HG02870 (cell line): Measurements from ENCODE around the gene ANO10.

Source experiments
- ATAC-seq: cut with Tn5 transposase; IDR thresholded peaks from one replicate; pipeline ENCODE4 v1.9.1; 2021; ENCODE audit warnings: mild to moderate bottlenecking, moderate library complexity; ENCODE audit not compliant: unreplicated experiment

The ANO10 gene

GRCh38 chr3:43423639-43424038, 198.2 kb downstream of the ANO10 start:
- ATAC-seq = no peak

GRCh38 chr3:43423142-43423541, 198.7 kb downstream of the ANO10 start:
- ATAC-seq = no peak

GRCh38 chr3:43418601-43419272, 203.1 kb downstream of the ANO10 start:
- no peak for ATAC-seq

- ATAC-seq = no peak
These were observed 204.7 kb downstream of the ANO10 start for GRCh38 chr3:43417133-43417532.

GRCh38 chr3:43415088-43415487, 206.7 kb downstream of the ANO10 start:
- no peak for ATAC-seq

- ATAC-seq = no peak
These were observed 208.0 kb downstream of the ANO10 start for GRCh38 chr3:43413676-43414368.

- no peak for ATAC-seq
These were observed 210.4 kb downstream of the ANO10 start for GRCh38 chr3:43411429-43411828.

- ATAC-seq = no peak
These were observed 211.2 kb downstream of the ANO10 start for GRCh38 chr3:43410592-43410991.

- ATAC-seq = no peak
These were observed 212.3 kb downstream of the ANO10 start for GRCh38 chr3:43409506-43409905.

GRCh38 chr3:43406643-43407023, 215.2 kb downstream of the ANO10 start:
- ATAC-seq = no peak

GRCh38 chr3:43405888-43406642, 215.7 kb downstream of the ANO10 start:
- peak; percentile 68 for ATAC-seq

GRCh38 chr3:43400781-43401730, 220.8 kb downstream of the ANO10 start:
- ATAC-seq = no peak

- ATAC-seq = no peak
These were observed 221.6 kb downstream of the ANO10 start for GRCh38 chr3:43400167-43400566.

- ATAC-seq = no peak
These were observed 222.8 kb downstream of the ANO10 start for GRCh38 chr3:43399034-43399433.

- no peak for ATAC-seq
These were observed 227.7 kb downstream of the ANO10 start for GRCh38 chr3:43394041-43394554.

GRCh38 chr3:43391621-43392020, 230.2 kb downstream of the ANO10 start:
- ATAC-seq = no peak

GRCh38 chr3:43390255-43390588, 231.6 kb downstream of the ANO10 start:
- ATAC-seq = no peak

- ATAC-seq = no peak
These were observed 232.2 kb downstream of the ANO10 start for GRCh38 chr3:43389388-43390254.

GRCh38 chr3:43388915-43389314, 232.9 kb downstream of the ANO10 start:
- ATAC-seq = no peak

- ATAC-seq = no peak
These were observed 233.6 kb downstream of the ANO10 start for GRCh38 chr3:43388175-43388574.
